ENCODE results near the gene ATG4B.

GRCh38 chr2:241720560-241720959 is 83.1 kb downstream of the ATG4B start:
- no peak for TF ChIP-seq CTCF (IDR thresholded peaks at IDR 0.05)
- TF ChIP-seq POLR2A (IDR thresholded peaks at IDR 0.05; ENCODE audit: low read depth) = no peak
- no peak for TF ChIP-seq POLR2AphosphoS5 (IDR thresholded peaks at IDR 0.05)

All from esophagus muscularis mucosa (tissue), 3 donors.